Endothelial cell of umbilical vein (primary cell): ENCODE data around the gene PDSS2. TPM values are rescaled to one million over a fixed set of nuclear protein-coding genes. Genes with fewer than 3 reads are reported as not detected.

Experiments used
- BruUV-seq: library from RNA; stranded (reverse); fragments of 400-500 nt; replicated peaks from 2 replicates; lab custom pipeline; 2021; lab: Mats Ljungman, UMichigan
- CTCF ChIA-PET: fragments of 300-600, 350-600 bp; sonication (Branson Sonifier 250); formaldehyde crosslinking; loops from one replicate; lab custom pipeline; 2021; ENCODE audit warnings: antibody characterized with exemption, inconsistent platforms; lab: Charles Lee
- POLR2A ChIA-PET: fragments of 300-600, 350-600 bp; sonication (Branson Sonifier 250); formaldehyde crosslinking; loops from one replicate; lab custom pipeline; 2021; ENCODE audit warnings: antibody characterized with exemption, inconsistent platforms; lab: Charles Lee
- DNase-seq: peaks from one replicate; pipeline ENCODE4 v3.0.0-alpha.2; 2011; ENCODE audit warnings: low read depth, low spot score
- FAIRE-seq: peaks from 2 replicates; lab custom pipeline; 2011; peaks lifted over from hg19 to GRCh38; lab: Jason Lieb, UNC
- H2AFZ ChIP-seq: 2 replicates; pipeline ENCODE4 v1.6.0; 2012; ENCODE audit warnings: low read depth, low read length, control low read depth, inconsistent platforms
- H3K27ac ChIP-seq: 2 replicates; pipeline ENCODE4 v1.5.1; 2011; ENCODE audit warnings: low read depth, mild to moderate bottlenecking, control low read depth, low read length, moderate library complexity; ENCODE audit not compliant: insufficient read depth
- H3K27me3 ChIP-seq, 2 experiments: 2 replicates each; pipeline versions ENCODE4 v1.6.0 to v1.6.1; 2011; ENCODE audit warnings: low read length in 2 of 2, mixed read lengths in 1 of 2; ENCODE audit not compliant: control insufficient read depth in 2 of 2, insufficient read depth in 2 of 2
- H3K36me3 ChIP-seq, 2 experiments: 2 replicates in 1 of 2; 3 replicates in 1 of 2; pipeline ENCODE4 v1.5.1; 2011; ENCODE audit warnings: low read length in 2 of 2, mild to moderate bottlenecking in 1 of 2, moderate library complexity in 1 of 2; ENCODE audit not compliant: control insufficient read depth in 2 of 2, insufficient read depth in 2 of 2; ENCODE audit errors: extremely low read depth in 1 of 2
- H3K4me1 ChIP-seq: 3 replicates; pipeline ENCODE4 v1.5.1; 2011; ENCODE audit warnings: mild to moderate bottlenecking, low read length; ENCODE audit not compliant: control insufficient read depth, insufficient read depth; ENCODE audit errors: extremely low read depth
- H3K4me2 ChIP-seq: 2 replicates; pipeline ENCODE4 v1.6.1; 2011; ENCODE audit warnings: low read length, control low read depth, mixed read lengths; ENCODE audit not compliant: insufficient read depth
- H3K4me3 ChIP-seq, 3 experiments: fragments of 200-600 bp in 1 of 3; sonication (generic), shearing (Covaris generic) in 1 of 3; replicated peaks in 1 of 3; 2 replicates each; pipeline ENCODE4 v1.5.1; 2011 to 2016; ENCODE audit warnings: control low read depth in 3 of 3, low read length in 3 of 3, mild to moderate bottlenecking in 2 of 3, inconsistent platforms in 1 of 3, low read depth in 1 of 3, moderate library complexity in 1 of 3; ENCODE audit not compliant: insufficient read depth in 1 of 3
- H3K79me2 ChIP-seq: 2 replicates; pipeline ENCODE4 v1.6.0; 2012; ENCODE audit warnings: low read length, inconsistent platforms; ENCODE audit not compliant: control insufficient read depth, insufficient read depth
- H3K9ac ChIP-seq: replicated peaks from 2 replicates; pipeline ENCODE3; 2011; ENCODE audit warnings: low read length, control low read depth; ENCODE audit not compliant: insufficient read depth; ENCODE audit errors: extremely low read depth
- H3K9me1 ChIP-seq: replicated peaks from 3 replicates; pipeline ENCODE4 v1.6.0; 2011; ENCODE audit warnings: mild to moderate bottlenecking, low read length; ENCODE audit not compliant: control insufficient read depth, insufficient read depth; ENCODE audit errors: extremely low read depth
- H3K9me3 ChIP-seq: replicated peaks from 2 replicates; pipeline ENCODE4 v1.5.1; 2012; ENCODE audit warnings: low read length, inconsistent platforms; ENCODE audit not compliant: control insufficient read depth, insufficient read depth
- H4K20me1 ChIP-seq: replicated peaks from 2 replicates; pipeline ENCODE3; 2011; ENCODE audit warnings: mild to moderate bottlenecking, low read length; ENCODE audit not compliant: control insufficient read depth, insufficient read depth; ENCODE audit errors: extremely low read depth
- CTCF ChIP-seq, 2 donors: IDR thresholded peaks; 1 replicate in 1 of 2; 2 replicates in 1 of 2; pipeline ENCODE4 v1.5.1; 2011; ENCODE audit warnings: low read length in 2 of 2, mild to moderate bottlenecking in 2 of 2, moderate library complexity in 2 of 2, control low read depth in 1 of 2, inconsistent platforms in 1 of 2, low read depth in 1 of 2; ENCODE audit not compliant: insufficient read depth in 1 of 2; ENCODE audit errors: extremely low read depth in 1 of 2
- EZH2 ChIP-seq: IDR thresholded peaks from 2 replicates; pipeline ENCODE4 v1.6.1; 2012; ENCODE audit warnings: borderline replicate concordance, low read depth, mild to moderate bottlenecking, moderate library complexity, low read length, inconsistent platforms; ENCODE audit not compliant: severe bottlenecking
- FOS ChIP-seq: IDR thresholded peaks from 2 replicates; pipeline ENCODE4 v1.6.1; 2011; ENCODE audit warnings: mild to moderate bottlenecking, low read length, moderate library complexity, borderline replicate concordance; ENCODE audit not compliant: insufficient read depth
- GATA2 ChIP-seq: IDR thresholded peaks from 2 replicates; pipeline ENCODE4 v1.7.0; 2011; ENCODE audit warnings: low read depth, mild to moderate bottlenecking, moderate library complexity, mixed read lengths, low read length; ENCODE audit not compliant: insufficient read length, insufficient read depth
- JUN ChIP-seq: IDR thresholded peaks from 2 replicates; pipeline ENCODE4 v1.6.1; 2011; ENCODE audit warnings: borderline replicate concordance, low read depth; ENCODE audit not compliant: insufficient read length, insufficient read depth
- MAX ChIP-seq: IDR thresholded peaks from 2 replicates; pipeline ENCODE4 v1.6.1; 2011; ENCODE audit not compliant: insufficient read depth, insufficient read length
- MYC ChIP-seq: IDR thresholded peaks from one replicate; pipeline ENCODE4 v1.6.1; 2011; ENCODE audit warnings: mild to moderate bottlenecking, low read depth, low read length
- POLR2A ChIP-seq: IDR thresholded peaks from 2 replicates; pipeline ENCODE4 v1.6.1; 2012; ENCODE audit warnings: low read depth, mild to moderate bottlenecking, control low read depth, low read length
- POLR2AphosphoS5 ChIP-seq: IDR thresholded peaks from 2 replicates; pipeline ENCODE4 v1.6.1; 2012; ENCODE audit warnings: low read depth, mild to moderate bottlenecking, control low read depth, low read length, moderate library complexity; ENCODE audit not compliant: insufficient read depth
- dilution Hi-C: fragments of 300-500 bp; cut with MboI; formaldehyde crosslinking; loops from one replicate; pipeline ENCODE4 v1.15.0; 2019; ENCODE audit warnings: low sequenced_read_pairs; ENCODE audit not compliant: extremely low pct_ligation_motif_present
- intact Hi-C: fragments of 100-400 bp; cut with micrococcal nuclease; formaldehyde crosslinking; loops from one replicate; pipeline ENCODE4 v1.10.0; 2022
- polyA plus RNA-seq, 4 experiments: library from polyadenylated mRNA; depleted of rRNA in 3 of 4; stranded (reverse) in 3 of 4; unstranded in 1 of 4; fragments of >200 nt; gene quantifications; 2 replicates each; pipeline versions ENCODE4 v1.2.1 to v1.2.3, GENCODE V29; 2011 to 2012; ENCODE audit warnings: missing spikeins in 1 of 4
- total RNA-seq: library from RNA; stranded (reverse); gene quantifications from 2 replicates; pipeline ENCODE4 v1.2.3, GENCODE V29; 2021

The PDSS2 gene
- total and polyA plus RNA-seq, 2 donors (not counting 3 experiments of a cell fraction or from before 2014, with no cell fraction given): 7.6 to 9.3 TPM

- intact Hi-C loops (no loop called here), dilution Hi-C loops (no loop called here)
- ChIA-PET POLR2A (no interaction called here), CTCF (interaction anchor here (0.6 to 3.3 kb wide), 2 partner anchors 11 to 38 kb away, joined by 3 to 15 read pairs; no protein-coding TSS in a partner anchor)
- H3K9me1 ChIP-seq: no peaks in the 10 kb centered on the region
- no peaks in the 10 kb centered on the region for H3K9me3 ChIP-seq
- no peak for DNase-seq
- no peak overlapping the region for H3K4me2 ChIP-seq
- no peak overlapping the region for H2AFZ ChIP-seq
- H4K20me1 ChIP-seq: no peaks in the 10 kb centered on the region
- no peaks in the 10 kb centered on the region for H3K79me2 ChIP-seq
- no peak overlapping the region for H3K4me3 ChIP-seq
- FAIRE-seq: no peak
- no peak overlapping the region for H3K9ac ChIP-seq
- no peaks in the 10 kb centered on the region for H3K4me1 ChIP-seq
- H3K27me3 ChIP-seq: no peaks in the 10 kb centered on the region
- no peaks in the 10 kb centered on the region for H3K36me3 ChIP-seq
- BruUV-seq: no TSS peak
- TF ChIP-seq POLR2AphosphoS5 (no peak), MAX (no peak), MYC (no peak)
- no peak overlapping the region for H3K27ac ChIP-seq
Observed at GRCh38 chr6:107209406-107210305, 249.7 kb downstream of the PDSS2 start.

GRCh38 chr6:107207251-107207873 is 252.0 kb downstream of the PDSS2 start:
- CTCF ChIA-PET: interaction anchor here (0.6 kb wide), 1 partner anchor 702 kb away, joined by 3 read pairs; no protein-coding TSS in a partner anchor
- POLR2A ChIA-PET: no interaction called here
- no peaks in the 10 kb centered on the region for H4K20me1 ChIP-seq
- DNase-seq: no peak
- H2AFZ ChIP-seq: no peak overlapping the region
- H3K4me3 ChIP-seq: no peak overlapping the region
- TF ChIP-seq POLR2A: no peak
- TF ChIP-seq EZH2: no peak
- no peak for TF ChIP-seq JUN
- TF ChIP-seq MAX: no peak
- no peak for TF ChIP-seq POLR2AphosphoS5
- TF ChIP-seq MYC: no peak
- TF ChIP-seq FOS: no peak
- no peak for TF ChIP-seq CTCF (IDR thresholded peaks at IDR 0.05; ENCODE audit: extremely low read depth in 1 of 2, insufficient read depth in 1 of 2, low read depth in 1 of 2, low read length in 2 of 2)
- TF ChIP-seq GATA2: no peak
- no peak overlapping the region for H3K9ac ChIP-seq
- no peaks in the 10 kb centered on the region for H3K9me1 ChIP-seq
- H3K9me3 ChIP-seq: no peaks in the 10 kb centered on the region
- no peaks in the 10 kb centered on the region for H3K79me2 ChIP-seq
- no TSS peak for BruUV-seq
- intact Hi-C loops: no loop called here
- H3K27me3 ChIP-seq: no peaks in the 10 kb centered on the region
- no peak overlapping the region for H3K27ac ChIP-seq
- no peaks in the 10 kb centered on the region for H3K4me1 ChIP-seq
- no peak for FAIRE-seq
- H3K36me3 ChIP-seq: no peaks in the 10 kb centered on the region
- no peak overlapping the region for H3K4me2 ChIP-seq
- dilution Hi-C loops: no loop called here
